GM12873 (cell line): ENCODE results near the gene VEPH1.

Experiments
- TF ChIP-seq, protein P1 (sequence below): IDR thresholded peaks from 2 replicates; pipeline ENCODE4 v1.5.1; 2012; ENCODE audit warnings: low read depth, mild to moderate bottlenecking, moderate library complexity, low read length, control low read depth; ENCODE audit not compliant: insufficient read depth; ENCODE audit errors: missing control alignments

VEPH1 gene

DNA sequence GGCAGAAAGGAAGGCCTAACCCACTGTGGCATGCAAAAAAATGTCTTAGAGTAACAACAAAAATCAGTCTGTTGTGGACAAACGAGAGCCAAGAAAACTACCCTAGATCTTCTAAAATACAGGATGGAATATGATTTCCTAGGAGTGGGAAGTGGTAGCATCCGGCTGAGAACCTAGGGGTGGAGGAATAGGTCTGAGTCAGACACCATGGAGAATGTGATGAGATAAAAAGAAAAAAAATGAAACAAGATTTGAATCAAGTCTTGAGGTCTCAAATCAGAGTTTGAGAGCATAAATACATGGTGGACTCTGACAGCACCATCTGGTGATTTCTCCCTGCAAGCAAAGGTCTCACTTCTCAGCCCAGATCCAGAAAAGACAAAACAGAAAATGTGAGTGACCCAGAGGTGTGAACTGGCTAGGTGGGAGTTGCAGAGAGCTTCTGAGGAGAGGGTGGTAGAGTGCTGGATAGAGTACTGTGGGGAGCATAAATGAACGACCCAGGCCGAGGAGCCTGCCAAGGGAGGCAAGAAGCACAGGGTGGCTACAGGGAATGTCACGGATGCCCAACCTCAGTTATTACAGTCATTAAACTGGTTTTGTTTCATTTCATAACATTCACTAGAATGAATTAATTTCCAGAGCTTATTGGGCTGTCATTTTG is 27.6 kb upstream of the VEPH1 start:
- TF ChIP-seq, protein P1, sequence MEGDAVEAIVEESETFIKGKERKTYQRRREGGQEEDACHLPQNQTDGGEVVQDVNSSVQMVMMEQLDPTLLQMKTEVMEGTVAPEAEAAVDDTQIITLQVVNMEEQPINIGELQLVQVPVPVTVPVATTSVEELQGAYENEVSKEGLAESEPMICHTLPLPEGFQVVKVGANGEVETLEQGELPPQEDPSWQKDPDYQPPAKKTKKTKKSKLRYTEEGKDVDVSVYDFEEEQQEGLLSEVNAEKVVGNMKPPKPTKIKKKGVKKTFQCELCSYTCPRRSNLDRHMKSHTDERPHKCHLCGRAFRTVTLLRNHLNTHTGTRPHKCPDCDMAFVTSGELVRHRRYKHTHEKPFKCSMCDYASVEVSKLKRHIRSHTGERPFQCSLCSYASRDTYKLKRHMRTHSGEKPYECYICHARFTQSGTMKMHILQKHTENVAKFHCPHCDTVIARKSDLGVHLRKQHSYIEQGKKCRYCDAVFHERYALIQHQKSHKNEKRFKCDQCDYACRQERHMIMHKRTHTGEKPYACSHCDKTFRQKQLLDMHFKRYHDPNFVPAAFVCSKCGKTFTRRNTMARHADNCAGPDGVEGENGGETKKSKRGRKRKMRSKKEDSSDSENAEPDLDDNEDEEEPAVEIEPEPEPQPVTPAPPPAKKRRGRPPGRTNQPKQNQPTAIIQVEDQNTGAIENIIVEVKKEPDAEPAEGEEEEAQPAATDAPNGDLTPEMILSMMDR = no peak

DNA sequence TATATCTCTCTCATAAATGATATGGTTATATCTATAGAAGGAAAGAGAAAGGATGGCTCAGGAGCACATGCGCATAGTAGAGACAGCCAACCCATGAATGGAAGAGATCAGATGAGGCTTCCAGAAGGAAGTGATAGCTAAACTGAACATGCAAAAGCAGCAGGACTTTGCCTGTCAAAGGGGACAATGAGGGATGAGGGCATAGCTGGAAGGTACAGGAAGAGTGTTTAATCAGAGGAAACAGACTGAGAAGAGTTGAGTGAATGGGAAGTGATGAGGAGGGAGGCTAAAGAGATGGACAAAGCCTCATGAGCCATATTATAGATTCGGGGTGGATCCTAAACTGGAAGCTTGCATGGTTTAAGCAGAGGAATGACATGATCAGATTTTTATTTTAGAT is 26.5 kb upstream of the VEPH1 start:
- TF ChIP-seq, protein P1 = no peak

DNA sequence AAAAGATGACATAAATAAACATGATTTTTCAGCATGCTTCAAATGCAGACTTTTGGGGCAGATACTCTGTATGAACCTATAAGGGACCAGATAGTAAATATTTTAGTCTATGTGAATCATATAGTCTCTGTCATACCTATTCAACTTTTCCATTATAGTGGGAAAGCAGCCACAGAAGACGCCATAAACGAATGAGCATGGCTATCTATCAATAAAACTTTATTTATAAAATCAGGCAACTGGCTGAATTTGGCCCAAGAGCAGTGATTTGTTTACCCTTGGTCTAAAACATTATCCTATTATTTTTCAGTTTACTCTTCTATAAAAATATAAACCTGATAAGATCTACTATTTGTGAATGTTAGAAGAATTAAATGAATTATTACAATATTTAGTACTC is 25.9 kb upstream of the VEPH1 start:
- TF ChIP-seq, protein P1 = no peak

DNA sequence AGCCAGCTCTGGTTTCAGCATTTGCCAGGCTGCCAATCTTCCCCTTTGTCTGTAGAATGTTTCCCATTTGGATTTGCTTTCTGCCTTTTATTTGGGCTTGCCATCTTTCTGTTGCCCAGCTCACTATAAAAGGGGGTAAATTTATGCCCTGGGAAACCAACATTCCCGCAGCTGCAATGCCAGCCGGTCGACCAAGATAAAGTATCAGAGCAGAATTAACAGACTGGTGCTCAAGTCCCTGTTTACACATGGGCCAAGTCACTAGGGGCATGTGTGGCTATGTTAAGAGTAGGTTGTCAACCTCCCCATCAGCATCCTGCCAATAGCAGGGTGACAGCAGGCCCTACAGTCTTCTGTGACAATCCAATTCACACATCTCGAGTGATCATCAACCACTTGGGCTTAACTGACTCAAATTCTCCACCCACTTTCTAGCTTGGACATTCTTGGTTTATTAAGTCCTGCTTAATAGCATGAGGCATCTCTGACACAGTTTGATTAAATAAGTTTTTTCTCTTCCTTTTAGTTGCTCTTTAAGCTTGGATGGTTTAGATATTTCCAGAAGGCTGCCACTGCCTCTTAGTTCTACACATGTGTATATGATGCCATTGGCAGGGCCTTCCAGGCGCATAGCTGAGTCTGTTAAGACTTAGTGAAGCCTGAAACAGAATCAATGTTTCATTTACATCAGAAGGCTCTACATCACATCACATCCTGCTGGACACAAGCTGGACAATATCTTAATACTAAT is 24.1 kb upstream of the VEPH1 start:
- TF ChIP-seq, protein P1 = no peak

DNA sequence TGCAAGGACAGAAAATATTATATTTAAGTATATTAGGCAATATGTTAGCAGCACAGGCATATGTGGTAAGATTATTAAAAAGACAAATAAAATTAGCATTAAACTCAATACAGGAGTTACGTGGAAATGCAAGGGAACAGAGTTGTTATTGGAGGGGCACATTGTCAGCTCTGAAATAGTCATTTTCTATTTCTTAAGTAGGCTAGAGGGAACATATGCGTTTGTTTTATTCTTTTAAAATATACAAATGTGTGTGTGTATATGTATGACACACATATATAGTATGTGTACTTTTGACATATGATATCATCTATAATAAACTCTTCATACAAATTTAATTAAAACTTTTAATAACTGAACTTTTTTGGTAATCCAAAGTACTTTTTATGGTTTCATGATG is 22.8 kb upstream of the VEPH1 start:
- TF ChIP-seq, protein P1 = no peak

DNA sequence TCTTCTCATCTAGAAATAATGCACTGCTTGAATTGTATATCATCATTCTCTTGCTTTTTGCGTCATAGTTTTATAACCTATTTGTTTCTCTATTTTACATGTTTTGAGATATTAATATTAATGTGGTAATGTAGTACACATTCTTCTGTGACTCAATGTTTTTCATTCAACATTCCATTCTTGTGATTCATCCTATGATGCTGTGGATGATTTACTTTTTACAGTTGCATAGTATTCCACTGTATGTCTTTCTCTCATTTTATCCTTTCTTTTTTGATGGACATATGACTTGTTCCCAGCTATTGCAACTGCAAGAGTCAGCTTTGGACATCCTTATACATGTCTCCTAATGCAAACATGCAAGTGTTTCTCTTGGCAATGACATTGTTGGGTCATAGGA is 20.6 kb upstream of the VEPH1 start:
- TF ChIP-seq, protein P1 = no peak

DNA sequence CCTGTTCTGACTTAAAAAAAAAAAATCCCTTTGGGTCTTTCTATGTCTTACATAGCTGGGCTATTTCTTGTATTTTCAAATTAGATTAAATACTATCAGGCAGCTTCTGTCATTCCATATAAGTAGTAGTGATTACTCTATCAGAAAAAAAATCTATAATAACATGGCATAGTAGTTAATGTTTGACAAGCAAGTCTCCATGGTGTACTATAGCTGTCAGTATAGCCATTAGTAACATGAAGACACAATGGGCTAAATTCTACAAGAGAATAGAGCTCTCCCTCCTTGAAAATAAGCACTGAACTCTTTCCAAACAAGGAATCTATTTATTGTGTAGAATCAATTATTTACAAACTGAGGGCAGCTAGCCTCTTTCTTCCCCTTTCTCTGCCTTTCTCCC is 19.4 kb upstream of the VEPH1 start:
- TF ChIP-seq, protein P1 = no peak
